Hepatocyte (in vitro differentiated cells): ENCODE results near the gene GDPD5. TPM values are rescaled to one million over a fixed set of nuclear protein-coding genes. Genes with fewer than 3 reads are reported as not detected.

Experiments
- DNase-seq: peaks from one replicate; pipeline ENCODE4 v3.0.0-alpha.2; 2016; ENCODE audit warnings: low spot score
- H2AFZ ChIP-seq: fragments of 200-600 bp; sonication (generic); 2 replicates; pipeline ENCODE4 v1.6.0; 2016; ENCODE audit warnings: antibody characterized with exemption, mild to moderate bottlenecking
- H3K27ac ChIP-seq: fragments of 200-600 bp; sonication (generic); 2 replicates; pipeline ENCODE4 v1.5.1; 2016; ENCODE audit warnings: mild to moderate bottlenecking
- H3K27me3 ChIP-seq: fragments of 200-600 bp; sonication (generic); 2 replicates; pipeline ENCODE4 v1.6.1; 2016
- H3K36me3 ChIP-seq: fragments of 200-600 bp; sonication (generic); replicated peaks from 2 replicates; pipeline ENCODE4 v1.5.1; 2016; ENCODE audit warnings: low read depth; ENCODE audit not compliant: insufficient read depth
- H3K4me1 ChIP-seq: fragments of 200-600 bp; sonication (generic); 2 replicates; pipeline ENCODE4 v1.5.1; 2016; ENCODE audit warnings: mild to moderate bottlenecking, moderate library complexity; ENCODE audit not compliant: insufficient read depth
- H3K4me2 ChIP-seq: fragments of 200-600 bp; sonication (generic); 2 replicates; pipeline ENCODE4 v1.6.0; 2016
- H3K4me3 ChIP-seq: fragments of 200-600 bp; sonication (generic); 2 replicates; pipeline ENCODE4 v1.5.1; 2016; ENCODE audit warnings: mild to moderate bottlenecking
- H3K79me2 ChIP-seq: fragments of 200-600 bp; sonication (generic); 2 replicates; pipeline ENCODE4 v1.6.0; 2017; ENCODE audit warnings: mild to moderate bottlenecking
- H3K9me2 ChIP-seq: fragments of 200-600 bp; sonication (generic); replicated peaks from 2 replicates; pipeline ENCODE4 v1.6.0; 2017; ENCODE audit warnings: mild to moderate bottlenecking; ENCODE audit not compliant: insufficient read depth
- H3K9me3 ChIP-seq: fragments of 200-600 bp; sonication (generic); 2 replicates; pipeline ENCODE4 v1.5.1; 2016; ENCODE audit warnings: low read depth, mild to moderate bottlenecking
- H4K20me1 ChIP-seq: fragments of 200-600 bp; sonication (generic); 2 replicates; pipeline ENCODE4 v1.6.0; 2016; ENCODE audit warnings: mild to moderate bottlenecking; ENCODE audit not compliant: insufficient read depth, poor library complexity, severe bottlenecking
- EZH2 ChIP-seq: fragments of 200-600 bp; sonication (generic); IDR thresholded peaks from 2 replicates; pipeline ENCODE4 v1.6.1; 2016; ENCODE audit warnings: antibody characterized with exemption, mild to moderate bottlenecking, borderline replicate concordance
- EZH2phosphoT487 ChIP-seq: fragments of 200-600 bp; sonication (generic); IDR thresholded peaks from one replicate; pipeline ENCODE4 v1.6.1; 2018; ENCODE audit warnings: antibody characterized with exemption, mild to moderate bottlenecking, low read depth, moderate library complexity; ENCODE audit not compliant: unreplicated experiment, severe bottlenecking
- WGBS: methylation state at CpG from one replicate; pipeline ENCODE4 v1.1.6; 2016; ENCODE audit warnings: low lambda C conversion rate; ENCODE audit errors: missing lambda C conversion rate; 5-methylcytosine and 5-hydroxymethylcytosine counted together
- polyA plus RNA-seq: library from polyadenylated mRNA; unstranded; fragments of >200 nt; fragmentation: Nextera tagmentation; extraction: Ambion mirVana; gene quantifications from 2 replicates; pipeline ENCODE4 v1.2.1, GENCODE V29; 2016
- small RNA-seq: library from RNA; depleted of rRNA; stranded (forward); fragments of <200 nt; gene quantifications from one replicate; pipeline ENCODE3, GENCODE V24; 2014
- total RNA-seq: library from RNA; depleted of rRNA; stranded (reverse); fragments of >200 nt; gene quantifications from 2 replicates; pipeline ENCODE4 v1.2.3, GENCODE V29; 2014
- TF ChIP-seq, protein P1 (sequence below): fragments of 200-600 bp; sonication (generic); IDR thresholded peaks from 2 replicates; pipeline ENCODE4 v1.5.1; 2016; ENCODE audit warnings: antibody characterized with exemption, mild to moderate bottlenecking; ENCODE audit not compliant: poor library complexity

Gene GDPD5
- total and polyA plus RNA-seq, 2 experiments from 2014 or later: 5.2 to 8.9 TPM

DNA sequence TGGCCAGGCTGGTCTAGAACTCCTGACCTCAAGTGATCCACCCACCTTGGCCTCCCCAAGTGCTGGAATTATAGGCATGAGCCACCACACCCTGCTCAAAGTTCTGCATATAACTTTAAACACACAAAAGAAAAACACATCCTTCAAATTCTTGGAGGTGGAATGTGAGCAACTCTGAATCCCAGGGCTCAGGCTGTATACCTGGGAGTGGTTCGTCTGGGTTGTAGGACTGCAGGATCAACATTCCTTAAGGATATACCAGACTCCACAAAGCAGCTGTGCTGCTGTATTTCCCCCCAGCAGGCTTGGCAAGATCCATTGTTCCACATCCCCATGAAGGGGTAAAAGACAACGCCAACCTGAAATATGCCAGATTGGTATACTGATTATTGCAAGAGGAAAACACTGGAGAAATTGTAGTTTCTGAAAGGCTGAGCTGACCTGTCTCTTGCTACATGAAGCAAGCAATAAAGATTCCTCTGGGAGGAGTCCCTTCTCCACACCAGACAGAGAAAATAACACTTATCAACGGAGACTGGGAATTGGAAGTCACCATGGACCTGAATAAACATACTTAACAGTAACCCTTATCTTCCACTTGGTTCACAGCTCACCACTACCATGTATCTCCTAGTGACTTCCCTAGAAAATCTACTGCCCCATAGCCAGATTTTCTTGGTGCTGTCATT is 138.7 kb downstream of the GDPD5 start:
- peak overlapping the region; percentile 50 for H3K27ac ChIP-seq
- no peak overlapping the region for H2AFZ ChIP-seq
- DNase-seq: peak; percentile 48
- no peaks in the 10 kb centered on the region for H3K79me2 ChIP-seq
- no peaks in the 10 kb centered on the region for H3K36me3 ChIP-seq
- WGBS: 21% methylated on average over 3 of the region's 3 CpGs
- H3K4me1 ChIP-seq: peaks cover 14% of the 10 kb centered on the region
- no peaks in the 10 kb centered on the region for H3K9me2 ChIP-seq
- no peaks in the 10 kb centered on the region for H3K9me3 ChIP-seq
- H3K4me2 ChIP-seq: no peak overlapping the region
- no peaks in the 10 kb centered on the region for H4K20me1 ChIP-seq
- H3K27me3 ChIP-seq: no peaks in the 10 kb centered on the region
- H3K4me3 ChIP-seq: no peak overlapping the region
- TF ChIP-seq, protein P1, sequence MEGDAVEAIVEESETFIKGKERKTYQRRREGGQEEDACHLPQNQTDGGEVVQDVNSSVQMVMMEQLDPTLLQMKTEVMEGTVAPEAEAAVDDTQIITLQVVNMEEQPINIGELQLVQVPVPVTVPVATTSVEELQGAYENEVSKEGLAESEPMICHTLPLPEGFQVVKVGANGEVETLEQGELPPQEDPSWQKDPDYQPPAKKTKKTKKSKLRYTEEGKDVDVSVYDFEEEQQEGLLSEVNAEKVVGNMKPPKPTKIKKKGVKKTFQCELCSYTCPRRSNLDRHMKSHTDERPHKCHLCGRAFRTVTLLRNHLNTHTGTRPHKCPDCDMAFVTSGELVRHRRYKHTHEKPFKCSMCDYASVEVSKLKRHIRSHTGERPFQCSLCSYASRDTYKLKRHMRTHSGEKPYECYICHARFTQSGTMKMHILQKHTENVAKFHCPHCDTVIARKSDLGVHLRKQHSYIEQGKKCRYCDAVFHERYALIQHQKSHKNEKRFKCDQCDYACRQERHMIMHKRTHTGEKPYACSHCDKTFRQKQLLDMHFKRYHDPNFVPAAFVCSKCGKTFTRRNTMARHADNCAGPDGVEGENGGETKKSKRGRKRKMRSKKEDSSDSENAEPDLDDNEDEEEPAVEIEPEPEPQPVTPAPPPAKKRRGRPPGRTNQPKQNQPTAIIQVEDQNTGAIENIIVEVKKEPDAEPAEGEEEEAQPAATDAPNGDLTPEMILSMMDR: no peak
- TF ChIP-seq EZH2phosphoT487 (no peak), EZH2 (no peak)

Small RNA genes within 50 kb of the gene (small RNA-seq; reads per million reads assigned to genes)
- gene SNORD15A (not detected), gene SNORD15B (340 reads per million, percentile 99 among the genes with 10 or more reads in this experiment)

Other genes with a start within 250 kb of the GDPD5 start
- 83.2 and 91.3 TPM in 2 replicates for gene ARRB1, start 174.3 kb downstream of the GDPD5 start, total RNA-seq
- 15.2 and 16.2 TPM in 2 replicates for gene ARRB1, start 174.3 kb downstream of the GDPD5 start, polyA plus RNA-seq
- 1,201 and 1,418 TPM in 2 replicates for gene RPS3, start 126.4 kb downstream of the GDPD5 start, total RNA-seq
- gene RPS3, start 126.4 kb downstream of the GDPD5 start, polyA plus RNA-seq: 1,042 and 1,094 TPM in 2 replicates
- 0.63 and 0.88 TPM in 2 replicates for gene KLHL35, start 92.7 kb downstream of the GDPD5 start, total RNA-seq
- 1.7 and 3.2 TPM in 2 replicates for gene KLHL35, start 92.7 kb downstream of the GDPD5 start, polyA plus RNA-seq
- gene SERPINH1, start 36.3 kb upstream of the GDPD5 start, total RNA-seq: 709 and 805 TPM in 2 replicates
- gene SERPINH1, start 36.3 kb upstream of the GDPD5 start, polyA plus RNA-seq: 479 and 492 TPM in 2 replicates
- 2.2 and 3.8 TPM in 2 replicates for gene MAP6, start 143.1 kb upstream of the GDPD5 start, total RNA-seq
- 4.4 and 6.4 TPM in 2 replicates for gene MAP6, start 143.1 kb upstream of the GDPD5 start, polyA plus RNA-seq
- 2.4 and 3.2 TPM in 2 replicates for gene MOGAT2, start 191.9 kb upstream of the GDPD5 start, total RNA-seq
- 0.84 and 2.9 TPM in 2 replicates for gene MOGAT2, start 191.9 kb upstream of the GDPD5 start, polyA plus RNA-seq
- 52.6 and 60.5 TPM in 2 replicates for gene DGAT2, start 242.8 kb upstream of the GDPD5 start, total RNA-seq
- 27.5 and 55.6 TPM in 2 replicates for gene DGAT2, start 242.8 kb upstream of the GDPD5 start, polyA plus RNA-seq